OCI-LY7 (cell line): ENCODE data around the gene THEMIS. TPM values are rescaled to one million over a fixed set of nuclear protein-coding genes. Genes with fewer than 3 reads are reported as not detected.

ENCODE experiments used
- BruUV-seq: library from RNA; stranded (reverse); fragments of 400-500 nt; replicated peaks from 2 replicates; lab custom pipeline; 2021; lab: Mats Ljungman, UMichigan
- CTCF ChIA-PET: fragments of 300-600 bp; sonication (Branson Sonifier 250); formaldehyde crosslinking; loops from one replicate; lab custom pipeline; 2022; ENCODE audit warnings: antibody characterized with exemption; ENCODE audit not compliant: unreplicated experiment; lab: Charles Lee
- POLR2A ChIA-PET: fragments of 300-600 bp; sonication (Branson Sonifier 250); formaldehyde crosslinking; loops from one replicate; lab custom pipeline; 2022; ENCODE audit warnings: antibody characterized with exemption; lab: Charles Lee
- DNase-seq: peaks from one replicate; pipeline ENCODE4 v3.0.0-alpha.2; 2015; ENCODE audit warnings: low spot score
- H2AFZ ChIP-seq: fragments of 200-600 bp; sonication (generic), shearing (Covaris generic); 2 replicates; pipeline ENCODE4 v1.6.1; 2014; ENCODE audit warnings: mild to moderate bottlenecking, antibody characterized with exemption, low read length, moderate library complexity
- H3K27ac ChIP-seq: fragments of 200-600 bp; sonication (generic); 2 replicates; pipeline ENCODE4 v1.5.1; 2014; ENCODE audit warnings: mixed run types, low read depth, mild to moderate bottlenecking, moderate library complexity, low read length, inconsistent platforms; ENCODE audit not compliant: poor library complexity, severe bottlenecking
- H3K36me3 ChIP-seq: fragments of 200-600 bp; sonication (generic); 2 replicates; pipeline ENCODE4 v1.6.1; 2014; ENCODE audit warnings: mild to moderate bottlenecking, antibody characterized with exemption, low read length, moderate library complexity, mixed read lengths; ENCODE audit not compliant: insufficient read depth
- H3K4me1 ChIP-seq: fragments of 200-600 bp; sonication (generic); 2 replicates; pipeline ENCODE4 v1.5.1; 2014; ENCODE audit warnings: mild to moderate bottlenecking, low read length; ENCODE audit not compliant: insufficient read depth, poor library complexity, severe bottlenecking
- H3K4me2 ChIP-seq: fragments of 200-600 bp; sonication (generic); 2 replicates; pipeline ENCODE4 v1.6.1; 2014; ENCODE audit warnings: mild to moderate bottlenecking, low read length
- H3K4me3 ChIP-seq: fragments of 200-600 bp; sonication (generic); 2 replicates; pipeline ENCODE4 v1.5.1; 2014; ENCODE audit warnings: mild to moderate bottlenecking, low read depth, low read length; ENCODE audit not compliant: poor library complexity, severe bottlenecking
- H3K79me2 ChIP-seq: fragments of 200-600 bp; sonication (generic); 2 replicates; pipeline ENCODE4 v1.6.1; 2016; ENCODE audit warnings: low read depth, mild to moderate bottlenecking, low read length, moderate library complexity, mixed read lengths; ENCODE audit not compliant: insufficient read depth
- H3K9me2 ChIP-seq: fragments of 200-600 bp; sonication (generic); 2 replicates; pipeline ENCODE4 v1.6.1; 2016; ENCODE audit warnings: mild to moderate bottlenecking, low read length, mixed read lengths; ENCODE audit not compliant: insufficient read depth
- H3K9me3 ChIP-seq: fragments of 200-600 bp; sonication (generic); 2 replicates; pipeline ENCODE4 v1.6.1; 2014; ENCODE audit warnings: mild to moderate bottlenecking, mixed run types, low read length, mixed read lengths
- H4K20me1 ChIP-seq: fragments of 200-600 bp; sonication (generic); 2 replicates; pipeline ENCODE4 v1.6.1; 2014; ENCODE audit warnings: mild to moderate bottlenecking, antibody characterized with exemption, low read length, moderate library complexity, mixed read lengths; ENCODE audit not compliant: insufficient read depth
- EZH2phosphoT487 ChIP-seq: fragments of 200-600 bp; sonication (generic); IDR thresholded peaks from 2 replicates; pipeline ENCODE4 v1.6.1; 2018; ENCODE audit warnings: low read depth, borderline replicate concordance, mild to moderate bottlenecking, mixed run types, antibody characterized with exemption, low read length, moderate library complexity, mixed read lengths
- intact Hi-C: fragments of 100-400 bp; cut with micrococcal nuclease; formaldehyde crosslinking; loops from one replicate; pipeline ENCODE4 v1.10.0; 2022; ENCODE audit not compliant: unreplicated experiment
- total RNA-seq, 2 experiments: library from RNA; depleted of rRNA in 1 of 2; stranded (reverse); fragments of >200 nt in 1 of 2; shearing (Covaris generic) in 1 of 2; gene quantifications; 2 replicates each; pipeline ENCODE4 v1.2.3, GENCODE V29; 2014 to 2022
- TF ChIP-seq, protein P1 (sequence below): fragments of 200-600 bp; sonication (generic); conservative IDR thresholded peaks from 2 replicates; pipeline ENCODE4 v1.5.1; 2014; ENCODE audit warnings: mild to moderate bottlenecking, antibody characterized with exemption, low read length, moderate library complexity, mixed read lengths

The THEMIS gene
- total RNA-seq, 2 experiments from 2014 or later: not detected

DNA sequence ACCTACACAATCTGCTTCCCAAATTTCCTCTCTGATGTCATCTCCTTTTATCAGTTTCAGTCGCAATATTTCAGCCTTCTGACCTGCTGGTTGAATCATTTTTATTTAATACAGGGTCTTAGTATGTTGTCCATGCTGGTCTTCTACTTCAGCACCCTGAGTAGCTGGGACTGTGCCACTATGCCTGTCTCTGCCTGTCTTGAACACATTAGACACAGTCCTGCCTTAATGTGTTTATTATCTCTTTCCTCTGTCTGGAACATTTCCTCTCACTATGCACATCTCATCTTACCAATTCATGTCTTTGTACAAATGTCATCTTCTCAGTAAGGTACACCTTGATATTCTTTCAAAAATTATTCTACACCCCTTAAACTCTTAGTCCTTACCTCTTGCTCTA is 106.5 kb downstream of the THEMIS start:
- POLR2A ChIA-PET: no interaction called here
- no TSS peak for BruUV-seq
- CTCF ChIA-PET: no interaction called here
- intact Hi-C loops: no loop called here
- Histone ChIP-seq H3K9me2 (no peaks in the 10 kb centered on the region), H3K4me2 (no peak overlapping the region), H3K4me3 (no peak overlapping the region), H3K4me1 (no peaks in the 10 kb centered on the region), H3K9me3 (no peaks in the 10 kb centered on the region), H2AFZ (no peak overlapping the region), H3K27ac (no peak overlapping the region), H4K20me1 (no peaks in the 10 kb centered on the region), H3K79me2 (no peaks in the 10 kb centered on the region), H3K36me3 (no peaks in the 10 kb centered on the region)
- DNase-seq: no peak
- no peak for TF ChIP-seq EZH2phosphoT487
- TF ChIP-seq, protein P1, sequence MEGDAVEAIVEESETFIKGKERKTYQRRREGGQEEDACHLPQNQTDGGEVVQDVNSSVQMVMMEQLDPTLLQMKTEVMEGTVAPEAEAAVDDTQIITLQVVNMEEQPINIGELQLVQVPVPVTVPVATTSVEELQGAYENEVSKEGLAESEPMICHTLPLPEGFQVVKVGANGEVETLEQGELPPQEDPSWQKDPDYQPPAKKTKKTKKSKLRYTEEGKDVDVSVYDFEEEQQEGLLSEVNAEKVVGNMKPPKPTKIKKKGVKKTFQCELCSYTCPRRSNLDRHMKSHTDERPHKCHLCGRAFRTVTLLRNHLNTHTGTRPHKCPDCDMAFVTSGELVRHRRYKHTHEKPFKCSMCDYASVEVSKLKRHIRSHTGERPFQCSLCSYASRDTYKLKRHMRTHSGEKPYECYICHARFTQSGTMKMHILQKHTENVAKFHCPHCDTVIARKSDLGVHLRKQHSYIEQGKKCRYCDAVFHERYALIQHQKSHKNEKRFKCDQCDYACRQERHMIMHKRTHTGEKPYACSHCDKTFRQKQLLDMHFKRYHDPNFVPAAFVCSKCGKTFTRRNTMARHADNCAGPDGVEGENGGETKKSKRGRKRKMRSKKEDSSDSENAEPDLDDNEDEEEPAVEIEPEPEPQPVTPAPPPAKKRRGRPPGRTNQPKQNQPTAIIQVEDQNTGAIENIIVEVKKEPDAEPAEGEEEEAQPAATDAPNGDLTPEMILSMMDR: no peak

DNA sequence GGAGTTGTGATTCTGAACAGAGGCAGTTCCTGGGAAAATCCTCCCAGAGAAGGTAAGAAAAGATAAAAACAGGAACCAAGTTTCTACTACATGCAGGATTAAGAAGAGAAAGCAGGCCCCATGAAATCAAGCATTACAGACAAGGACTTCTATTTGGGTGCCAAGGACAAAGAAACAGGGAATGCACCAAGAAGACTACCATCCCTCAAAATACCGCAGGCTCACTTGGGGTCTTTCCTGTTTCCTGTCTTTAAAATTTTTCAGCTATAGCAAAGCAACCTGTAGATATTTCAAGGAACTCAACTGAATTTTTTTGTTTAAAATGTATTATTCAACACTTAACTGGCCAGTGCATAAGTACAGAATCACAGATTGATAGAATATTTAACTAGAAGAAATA is 107.5 kb downstream of the THEMIS start:
- H3K36me3 ChIP-seq: no peaks in the 10 kb centered on the region
- H3K9me2 ChIP-seq: no peaks in the 10 kb centered on the region
- CTCF ChIA-PET: no interaction called here
- H3K4me1 ChIP-seq: no peaks in the 10 kb centered on the region
- H3K9me3 ChIP-seq: no peaks in the 10 kb centered on the region
- no peak overlapping the region for H3K4me3 ChIP-seq
- no peaks in the 10 kb centered on the region for H3K79me2 ChIP-seq
- TF ChIP-seq, protein P1: no peak
- TF ChIP-seq EZH2phosphoT487: no peak
- DNase-seq: no peak
- no peak overlapping the region for H2AFZ ChIP-seq
- POLR2A ChIA-PET: no interaction called here
- no peak overlapping the region for H3K27ac ChIP-seq
- no peaks in the 10 kb centered on the region for H4K20me1 ChIP-seq
- no TSS peak for BruUV-seq
- intact Hi-C loops: no loop called here
- H3K4me2 ChIP-seq: no peak overlapping the region

DNA sequence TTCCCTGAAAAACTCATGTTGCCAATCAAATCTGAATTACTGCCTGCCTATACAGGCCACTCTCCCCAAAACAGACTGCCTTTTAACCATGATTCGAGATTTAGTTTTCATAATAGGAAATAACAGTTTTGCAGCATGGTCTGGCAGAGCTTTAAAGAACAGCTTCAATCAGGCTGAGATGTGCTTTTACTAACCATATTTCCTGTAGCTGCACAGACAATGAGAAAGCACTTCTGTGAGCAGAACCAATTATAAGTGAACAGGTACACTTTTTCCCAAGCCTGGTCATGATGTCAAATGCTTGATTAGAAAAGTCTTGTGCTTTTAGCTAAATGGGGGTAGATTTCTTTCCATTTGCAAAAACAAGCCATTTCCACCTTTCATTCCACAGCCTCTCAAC is 108.2 kb downstream of the THEMIS start:
- POLR2A ChIA-PET: no interaction called here
- H3K36me3 ChIP-seq: no peaks in the 10 kb centered on the region
- H3K4me1 ChIP-seq: no peaks in the 10 kb centered on the region
- no peaks in the 10 kb centered on the region for H4K20me1 ChIP-seq
- intact Hi-C loops: no loop called here
- no peak for DNase-seq
- no peaks in the 10 kb centered on the region for H3K79me2 ChIP-seq
- H3K9me2 ChIP-seq: no peaks in the 10 kb centered on the region
- TF ChIP-seq EZH2phosphoT487: no peak
- TF ChIP-seq, protein P1: no peak
- CTCF ChIA-PET: no interaction called here
- no peak overlapping the region for H3K27ac ChIP-seq
- no peaks in the 10 kb centered on the region for H3K9me3 ChIP-seq
- no peak overlapping the region for H3K4me3 ChIP-seq
- H2AFZ ChIP-seq: no peak overlapping the region
- no peak overlapping the region for H3K4me2 ChIP-seq
- BruUV-seq: no TSS peak
